HCEC 1CT (cell line): ENCODE data around the gene OTOG.

Experiments
- DNase-seq: peaks from one replicate; pipeline ENCODE4 v3.0.0-alpha.2; 2017

OTOG gene

GRCh38 chr11:17561111-17561415 is 14.0 kb downstream of the OTOG start:
- no peak for DNase-seq

GRCh38 chr11:17561526-17561925 is 14.5 kb downstream of the OTOG start:
- DNase-seq = no peak

GRCh38 chr11:17563231-17563646 is 16.2 kb downstream of the OTOG start:
- DNase-seq = no peak

- DNase-seq = no peak
Measured at GRCh38 chr11:17563961-17564686, 17.1 kb downstream of the OTOG start.

- DNase-seq = no peak
Measured at GRCh38 chr11:17564687-17565042, 17.6 kb downstream of the OTOG start.

GRCh38 chr11:17568944-17569343 is 21.9 kb downstream of the OTOG start:
- no peak for DNase-seq

GRCh38 chr11:17570034-17570433 is 23.0 kb downstream of the OTOG start:
- DNase-seq = no peak

GRCh38 chr11:17571431-17572358 is 24.6 kb downstream of the OTOG start:
- no peak for DNase-seq

- DNase-seq = no peak
Measured at GRCh38 chr11:17572359-17572690, 25.3 kb downstream of the OTOG start.

- DNase-seq = no peak
Measured at GRCh38 chr11:17572791-17573460, 25.9 kb downstream of the OTOG start.

- no peak for DNase-seq
Measured at GRCh38 chr11:17573526-17573925, 26.5 kb downstream of the OTOG start.

GRCh38 chr11:17574141-17575091 is 27.4 kb downstream of the OTOG start:
- no peak for DNase-seq

- no peak for DNase-seq
Measured at GRCh38 chr11:17575431-17576425, 28.7 kb downstream of the OTOG start.

GRCh38 chr11:17578296-17578695 is 31.2 kb downstream of the OTOG start:
- no peak for DNase-seq

- DNase-seq = no peak
Measured at GRCh38 chr11:17578958-17579357, 31.9 kb downstream of the OTOG start.

- DNase-seq = no peak
Measured at GRCh38 chr11:17579451-17579850, 32.4 kb downstream of the OTOG start.

GRCh38 chr11:17580271-17580670 is 33.2 kb downstream of the OTOG start:
- no peak for DNase-seq

GRCh38 chr11:17581036-17581731 is 34.1 kb downstream of the OTOG start:
- DNase-seq = no peak

GRCh38 chr11:17581732-17582053 is 34.6 kb downstream of the OTOG start:
- no peak for DNase-seq

- no peak for DNase-seq
Measured at GRCh38 chr11:17585911-17586695, 39.0 kb downstream of the OTOG start.
